H1 (cell line): Measurements from ENCODE around the gene MATN4. TPM values are rescaled to one million over a fixed set of nuclear protein-coding genes. Genes with fewer than 3 reads are reported as not detected.

Experiments used
- CTCF ChIA-PET: fragments of 300-600 bp; sonication (Branson Sonifier 250); formaldehyde crosslinking; loops from one replicate; lab custom pipeline; 2021; ENCODE audit not compliant: partially characterized antibody; lab: Charles Lee
- POLR2A ChIA-PET: fragments of 300-600 bp; sonication (Branson Sonifier 250); formaldehyde crosslinking; loops from one replicate; lab custom pipeline; 2021; ENCODE audit warnings: inconsistent platforms; ENCODE audit not compliant: partially characterized antibody; lab: Charles Lee
- DNase-seq, 2 experiments: peaks; one replicate each; pipeline versions ENCODE4 v3.0.0 to v3.0.0-alpha.2; 2010 to 2022; ENCODE audit warnings: low spot score in 2 of 2, low read depth in 1 of 2, mixed read lengths in 1 of 2
- FAIRE-seq: peaks from 2 replicates; lab custom pipeline; 2011; peaks lifted over from hg19 to GRCh38; lab: Jason Lieb, UNC
- H2AFZ ChIP-seq: 2 replicates; pipeline ENCODE4 v1.8.1; 2012; ENCODE audit warnings: low read length, inconsistent platforms
- H2AK5ac ChIP-seq: 2 replicates; pipeline ENCODE4 v1.6.1; 2013; ENCODE audit warnings: low read depth, low read length
- H2BK120ac ChIP-seq: replicated peaks from 2 replicates; pipeline ENCODE3; 2013; ENCODE audit warnings: low read depth, low read length, inconsistent platforms
- H2BK12ac ChIP-seq: 2 replicates; pipeline ENCODE4 v1.6.1; 2013; ENCODE audit warnings: low read depth, low read length
- H2BK15ac ChIP-seq: 2 replicates; pipeline ENCODE4 v1.6.1; 2013; ENCODE audit warnings: low read length
- H2BK20ac ChIP-seq: 2 replicates; pipeline ENCODE4 v1.6.1; 2013; ENCODE audit warnings: low read length
- H2BK5ac ChIP-seq: 2 replicates; pipeline ENCODE4 v1.6.1; 2013; ENCODE audit warnings: low read depth, low read length
- H3K14ac ChIP-seq: 2 replicates; pipeline ENCODE4 v1.6.1; 2013; ENCODE audit warnings: inconsistent platforms; ENCODE audit not compliant: insufficient read length
- H3K18ac ChIP-seq: 2 replicates; pipeline ENCODE4 v1.6.1; 2013; ENCODE audit warnings: low read length; ENCODE audit errors: extremely low read depth
- H3K23ac ChIP-seq: 2 replicates; pipeline ENCODE4 v1.6.1; 2013; ENCODE audit warnings: inconsistent platforms; ENCODE audit not compliant: insufficient read length
- H3K23me2 ChIP-seq: 2 replicates; pipeline ENCODE4 v1.6.1; 2013; ENCODE audit warnings: low read depth, low read length
- H3K27ac ChIP-seq: 2 replicates; pipeline ENCODE4 v1.6.1; 2011; ENCODE audit warnings: low read depth, low read length, inconsistent platforms
- H3K27me3 ChIP-seq, 4 experiments: replicated peaks in 1 of 4; 1 replicate in 1 of 4; 2 replicates in 3 of 4; pipeline versions ENCODE4 v1.6.1 to v1.8.1; 2011 to 2013; ENCODE audit warnings: low read length in 3 of 4, mild to moderate bottlenecking in 3 of 4, inconsistent platforms in 2 of 4, mixed read lengths in 2 of 4, moderate library complexity in 1 of 4; ENCODE audit not compliant: control insufficient read depth in 3 of 4, insufficient read depth in 3 of 4; ENCODE audit errors: extremely low read depth in 1 of 4
- H3K36me3 ChIP-seq, 4 experiments: 2 replicates each; pipeline versions ENCODE4 v1.6.1 to v1.8.1; 2011 to 2013; ENCODE audit warnings: mild to moderate bottlenecking in 4 of 4, low read length in 3 of 4, moderate library complexity in 2 of 4, control low read depth in 1 of 4, inconsistent platforms in 1 of 4; ENCODE audit not compliant: insufficient read depth in 4 of 4, control insufficient read depth in 2 of 4
- H3K4ac ChIP-seq: replicated peaks from 2 replicates; pipeline ENCODE3; 2013; ENCODE audit warnings: low read length, low read depth, mixed read lengths, inconsistent platforms; ENCODE audit not compliant: insufficient read length
- H3K4me1 ChIP-seq, 4 experiments: replicated peaks in 1 of 4; 1 replicate in 1 of 4; 2 replicates in 3 of 4; pipeline versions ENCODE4 v1.6.1 to v1.8.1; 2011 to 2013; ENCODE audit warnings: low read length in 3 of 4, inconsistent platforms in 2 of 4, mixed read lengths in 1 of 4; ENCODE audit not compliant: insufficient read depth in 4 of 4, control insufficient read depth in 3 of 4
- H3K4me2 ChIP-seq, 2 experiments: 2 replicates each; pipeline versions ENCODE4 v1.6.1 to v1.8.1; 2011 to 2013; ENCODE audit warnings: low read depth in 2 of 2, low read length in 2 of 2, control low read depth in 1 of 2, inconsistent platforms in 1 of 2, mild to moderate bottlenecking in 1 of 2; ENCODE audit not compliant: insufficient read depth in 1 of 2
- H3K4me3 ChIP-seq, 4 experiments: fragments of 200-600, 300-600 bp in 1 of 4; sonication (generic), shearing (Covaris generic), sonication (Bioruptor Twin) in 1 of 4; 2 replicates each; pipeline versions ENCODE4 v1.5.1 to v1.8.1; 2011 to 2016; ENCODE audit warnings: low read length in 4 of 4, low read depth in 3 of 4, control low read depth in 2 of 4, inconsistent platforms in 2 of 4, mild to moderate bottlenecking in 2 of 4, mixed read lengths in 1 of 4, moderate library complexity in 1 of 4; ENCODE audit not compliant: insufficient read depth in 2 of 4; ENCODE audit errors: extremely low read depth in 1 of 4
- H3K56ac ChIP-seq: replicated peaks from 2 replicates; pipeline ENCODE3; 2013; ENCODE audit warnings: low read depth, mild to moderate bottlenecking, mixed read lengths, low read length, inconsistent platforms; ENCODE audit not compliant: insufficient read length
- H3K79me1 ChIP-seq: 2 replicates; pipeline ENCODE4 v1.6.1; 2013; ENCODE audit warnings: low read depth, low read length, control low read depth
- H3K79me2 ChIP-seq, 2 experiments: 2 replicates each; pipeline versions ENCODE4 v1.6.1 to v1.8.1; 2012 to 2013; ENCODE audit warnings: low read length in 2 of 2, mild to moderate bottlenecking in 2 of 2, inconsistent platforms in 1 of 2; ENCODE audit not compliant: insufficient read depth in 2 of 2, control insufficient read depth in 1 of 2
- H3K9ac ChIP-seq, 4 experiments: replicated peaks in 1 of 4; 1 replicate in 1 of 4; 2 replicates in 3 of 4; pipeline versions ENCODE4 v1.6.1 to v1.8.1; 2011 to 2013; ENCODE audit warnings: low read depth in 3 of 4, low read length in 3 of 4, control low read depth in 2 of 4, mild to moderate bottlenecking in 2 of 4, moderate library complexity in 2 of 4, inconsistent platforms in 1 of 4; ENCODE audit errors: extremely low read depth in 1 of 4
- H3K9me3 ChIP-seq, 2 experiments: 2 replicates each; pipeline versions ENCODE4 v1.6.1 to v1.8.1; 2012 to 2013; ENCODE audit warnings: mild to moderate bottlenecking in 2 of 2, moderate library complexity in 2 of 2, control low read depth in 1 of 2, inconsistent platforms in 1 of 2, low read depth in 1 of 2, low read length in 1 of 2, mixed read lengths in 1 of 2; ENCODE audit not compliant: insufficient read depth in 2 of 2
- H4K20me1 ChIP-seq, 2 experiments: replicated peaks in 1 of 2; 2 replicates each; pipeline versions ENCODE3 to v1.8.1; 2011 to 2013; ENCODE audit warnings: inconsistent platforms in 2 of 2, low read length in 2 of 2, mild to moderate bottlenecking in 1 of 2; ENCODE audit not compliant: insufficient read depth in 2 of 2, control insufficient read depth in 1 of 2
- H4K5ac ChIP-seq: 2 replicates; pipeline ENCODE4 v1.6.1; 2013; ENCODE audit warnings: low read length, low read depth, mixed read lengths, inconsistent platforms; ENCODE audit not compliant: insufficient read length
- H4K8ac ChIP-seq: 2 replicates; pipeline ENCODE4 v1.8.0; 2013; ENCODE audit warnings: mild to moderate bottlenecking, moderate library complexity, low read length, inconsistent platforms; ENCODE audit not compliant: insufficient read depth; ENCODE audit errors: extremely low read depth
- H4K91ac ChIP-seq: replicated peaks from 2 replicates; pipeline ENCODE3; 2013; ENCODE audit warnings: low read length, mixed read lengths, inconsistent platforms; ENCODE audit not compliant: insufficient read length
- RBBP5 ChIP-seq: IDR thresholded peaks from 2 replicates; pipeline ENCODE4 v1.7.1; 2012; ENCODE audit warnings: low read depth, mild to moderate bottlenecking, inconsistent platforms, low read length, moderate library complexity, borderline replicate concordance
- TAF7 ChIP-seq: optimal IDR thresholded peaks from 2 replicates; pipeline ENCODE3; 2011; ENCODE audit warnings: low read depth, mild to moderate bottlenecking, inconsistent platforms, low read length, moderate library complexity, borderline replicate concordance
- WGBS, 2 experiments: shearing (Covaris generic) in 1 of 2; methylation state at CpG; one replicate each; pipeline versions ENCODE4 v1.1.6 to v1.1.7; 2013 to 2015; ENCODE audit warnings: low lambda C conversion rate in 2 of 2, mixed read lengths in 2 of 2, inconsistent platforms in 1 of 2, low coverage in 1 of 2, missing lambda C conversion rate in 1 of 2; ENCODE audit not compliant: insufficient replicate concordance in 2 of 2, insufficient coverage in 1 of 2, insufficient read length in 1 of 2; ENCODE audit errors: extremely low coverage in 1 of 2, missing lambda C conversion rate in 1 of 2; 5-methylcytosine and 5-hydroxymethylcytosine counted together
- polyA plus RNA-seq, 7 experiments: library from polyadenylated mRNA; depleted of rRNA in 3 of 7; stranded (reverse) in 5 of 7; unstranded in 2 of 7; fragments of >200 nt in 5 of 7; fragments of 200-250 nt in 2 of 7; gene quantifications; 1 replicate in 5 of 7; 2 replicates in 1 of 7; 4 replicates in 1 of 7; pipeline versions ENCODE4 v1.2.1 to v1.2.3, GENCODE V29; 2011 to 2013; ENCODE audit warnings: missing spikeins in 2 of 7, mixed read lengths in 2 of 7
- total RNA-seq: library from RNA; stranded (reverse); fragmentation: NEBNext Ultra II Directional; extraction: Animal tissue kit (Norgen Biotek cat#: 25700); gene quantifications from 2 replicates; pipeline ENCODE4 v1.2.1, GENCODE V29; 2021

MATN4 gene
- total and polyA plus RNA-seq, 2 of the 8 experiments (the other 6 are each of a cell fraction or from before 2014, with no cell fraction given), result 2.1 to 4.4 TPM

GRCh38 chr20:45297786-45298497 is 10.2 kb downstream of the MATN4 start:
- Histone ChIP-seq H3K9me3 (peaks cover 8 to 12% of the 10 kb centered on the region in 2 experiments), H3K27me3 (peaks cover 0 to 7% (median 4%) of the 10 kb centered on the region in 4 experiments; a peak in 3 of 7 replicates), H2BK15ac (no peak overlapping the region), H2BK12ac (peak overlapping the region; percentile 43; the same call in 1 of the 2 replicates), H3K79me1 (no peaks in the 10 kb centered on the region), H2BK5ac (no peak overlapping the region), H4K5ac (no peak overlapping the region), H4K20me1 (no peaks in the 10 kb centered on the region), H2BK20ac (no peak overlapping the region), H2AK5ac (no peak overlapping the region), H3K27ac (no peak overlapping the region), H3K79me2 (no peaks in the 10 kb centered on the region), H2BK120ac (no peak overlapping the region), H3K23ac (no peak overlapping the region), H3K4me1 (peaks cover 0 to 5% (median 3%) of the 10 kb centered on the region in 4 experiments; a peak in 4 of 7 replicates), H4K8ac (no peak overlapping the region), H3K14ac (no peak overlapping the region), H3K23me2 (peaks cover 5% of the 10 kb centered on the region; the same call in 1 of the 2 replicates), H3K4me2 (no peak overlapping the region), H3K9ac (no peak overlapping the region), H3K56ac (no peak overlapping the region), H3K4me3 (no peak overlapping the region), H3K18ac (no peak overlapping the region), H2AFZ (no peak overlapping the region), H3K4ac (no peak overlapping the region), H4K91ac (no peak overlapping the region), H3K36me3 (0 out of 8 replicates have a peak, but pooled peaks cover 0 to 3% (median 0%) of the 10 kb centered on the region in 4 experiments)
- POLR2A ChIA-PET, result interaction anchor here (1.8 kb wide), 1 partner anchor 11 kb away, joined by 7 read pairs; the partner anchor contains the start of gene MATN4
- TF ChIP-seq RBBP5 (no peak), TAF7 (no peak)
- CTCF ChIA-PET, result interaction anchor here (1.1 to 2.4 kb wide), 5 partner anchors 10 to 159 kb away, joined by 3 to 10 read pairs (median 3); partner anchors contain the start of genes MATN4 and RBPJL
- FAIRE-seq (no peak), DNase-seq (no peak)
- 90% methylated on average over 48 of the region's 52 CpGs; no CpG with 5 or more reads in 1 of the 2 experiments for WGBS, 2 experiments
